Measurements from ENCODE around the gene CAMTA2. TPM values are rescaled to one million over a fixed set of nuclear protein-coding genes. Genes with fewer than 3 reads are reported as not detected.

Gene CAMTA2
- total RNA-seq, 1 experiment from 2014 or later: 9.2 TPM

DNA sequence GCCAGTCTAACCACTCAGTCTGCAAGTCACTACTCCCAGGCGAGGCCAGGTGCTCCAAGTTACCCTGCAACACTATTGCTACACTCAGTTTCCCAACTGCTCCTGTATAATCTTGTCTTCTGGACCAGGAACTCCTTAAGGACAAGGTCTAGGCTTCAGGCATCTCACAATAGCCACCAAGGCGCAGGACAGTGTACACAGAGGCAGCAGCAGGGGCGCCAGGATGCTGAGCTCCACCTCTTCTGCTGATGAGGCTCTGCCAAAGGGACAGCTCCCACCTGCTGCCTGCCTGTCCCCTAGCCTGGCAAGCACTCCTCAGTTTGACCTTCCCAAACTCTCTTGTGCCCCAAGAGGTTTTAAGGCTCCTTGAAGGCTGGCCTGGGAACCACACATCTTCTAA, 51.0 kb downstream of the CAMTA2 start:
- POLR2A ChIA-PET: no interaction called here
- Mint-ChIP-seq H3K27ac (peak overlapping the region; percentile 81; the same call in 1 of the 2 replicates), H3K36me3 (peaks cover 21% of the 10 kb centered on the region)

DNA sequence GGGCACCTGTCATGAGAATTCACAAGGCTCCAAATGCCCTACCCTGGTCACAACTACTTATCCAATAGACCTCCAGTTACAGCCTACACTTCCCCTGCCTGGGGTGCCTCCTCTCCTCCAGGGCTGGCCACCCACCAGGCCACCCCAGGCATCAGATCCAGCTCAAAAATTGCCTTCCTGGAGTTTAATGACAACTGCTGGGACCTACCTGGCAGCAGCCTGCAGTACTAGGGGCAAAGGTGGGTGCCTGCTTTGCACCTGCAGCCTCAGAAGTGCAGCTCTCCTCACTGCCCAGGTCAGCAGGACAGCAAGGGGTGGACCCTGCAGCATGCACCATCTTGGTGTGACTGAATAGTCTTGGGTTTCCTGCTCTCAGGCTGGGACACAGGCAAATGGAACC, 51.8 kb downstream of the CAMTA2 start:
- Mint-ChIP-seq H3K4me1 (peaks cover 18% of the 10 kb centered on the region), H3K27me3 (ENCODE audit: low read depth) (no peaks in the 10 kb centered on the region), H3K4me3 (no peak overlapping the region), H3K9me3 (no peaks in the 10 kb centered on the region), H3K36me3 (peaks cover 23% of the 10 kb centered on the region), H3K27ac (no peak overlapping the region)
- ChIA-PET CTCF (interaction anchor here (0.6 kb wide), 2 partner anchors 12 to 27 kb away, joined by 3 to 4 read pairs; no protein-coding TSS in a partner anchor), POLR2A (no interaction called here)
- TF ChIP-seq, protein P1, sequence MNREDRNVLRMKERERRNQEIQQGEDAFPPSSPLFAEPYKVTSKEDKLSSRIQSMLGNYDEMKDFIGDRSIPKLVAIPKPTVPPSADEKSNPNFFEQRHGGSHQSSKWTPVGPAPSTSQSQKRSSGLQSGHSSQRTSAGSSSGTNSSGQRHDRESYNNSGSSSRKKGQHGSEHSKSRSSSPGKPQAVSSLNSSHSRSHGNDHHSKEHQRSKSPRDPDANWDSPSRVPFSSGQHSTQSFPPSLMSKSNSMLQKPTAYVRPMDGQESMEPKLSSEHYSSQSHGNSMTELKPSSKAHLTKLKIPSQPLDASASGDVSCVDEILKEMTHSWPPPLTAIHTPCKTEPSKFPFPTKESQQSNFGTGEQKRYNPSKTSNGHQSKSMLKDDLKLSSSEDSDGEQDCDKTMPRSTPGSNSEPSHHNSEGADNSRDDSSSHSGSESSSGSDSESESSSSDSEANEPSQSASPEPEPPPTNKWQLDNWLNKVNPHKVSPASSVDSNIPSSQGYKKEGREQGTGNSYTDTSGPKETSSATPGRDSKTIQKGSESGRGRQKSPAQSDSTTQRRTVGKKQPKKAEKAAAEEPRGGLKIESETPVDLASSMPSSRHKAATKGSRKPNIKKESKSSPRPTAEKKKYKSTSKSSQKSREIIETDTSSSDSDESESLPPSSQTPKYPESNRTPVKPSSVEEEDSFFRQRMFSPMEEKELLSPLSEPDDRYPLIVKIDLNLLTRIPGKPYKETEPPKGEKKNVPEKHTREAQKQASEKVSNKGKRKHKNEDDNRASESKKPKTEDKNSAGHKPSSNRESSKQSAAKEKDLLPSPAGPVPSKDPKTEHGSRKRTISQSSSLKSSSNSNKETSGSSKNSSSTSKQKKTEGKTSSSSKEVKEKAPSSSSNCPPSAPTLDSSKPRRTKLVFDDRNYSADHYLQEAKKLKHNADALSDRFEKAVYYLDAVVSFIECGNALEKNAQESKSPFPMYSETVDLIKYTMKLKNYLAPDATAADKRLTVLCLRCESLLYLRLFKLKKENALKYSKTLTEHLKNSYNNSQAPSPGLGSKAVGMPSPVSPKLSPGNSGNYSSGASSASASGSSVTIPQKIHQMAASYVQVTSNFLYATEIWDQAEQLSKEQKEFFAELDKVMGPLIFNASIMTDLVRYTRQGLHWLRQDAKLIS (CRISPR knock-in tag; IDR thresholded peaks at IDR 0.05; ENCODE audit: borderline replicate concordance): no peak
- TF ChIP-seq FOXP1 (CRISPR knock-in tag; IDR thresholded peaks at IDR 0.05; ENCODE audit: borderline replicate concordance) (no peak), ZNF232 (CRISPR knock-in tag; IDR thresholded peaks at IDR 0.05) (no peak), TEAD1 (CRISPR knock-in tag; IDR thresholded peaks at IDR 0.05) (no peak), TEAD4 (CRISPR knock-in tag; IDR thresholded peaks at IDR 0.05) (no peak), SOX15 (CRISPR knock-in tag; IDR thresholded peaks at IDR 0.05) (no peak)
- ATAC-seq: no peak
- DNase-seq (ENCODE audit: low spot score): no peak

More for the DNA sequence above, 51.0 kb downstream of the CAMTA2 start:
- TF ChIP-seq ZNF671 (CRISPR knock-in tag; IDR thresholded peaks at IDR 0.05): no peak
- no peak for TF ChIP-seq NR3C1 (CRISPR knock-in tag; conservative IDR thresholded peaks at IDR 0.05; ENCODE audit: low read depth)
- TF ChIP-seq SMAD3 (CRISPR knock-in tag; IDR thresholded peaks at IDR 0.05; ENCODE audit: borderline replicate concordance): no peak
- no peak for TF ChIP-seq ESRRA (CRISPR knock-in tag; IDR thresholded peaks at IDR 0.05; ENCODE audit: borderline replicate concordance)
- no peak for TF ChIP-seq GTF2I (CRISPR knock-in tag; conservative IDR thresholded peaks at IDR 0.05)
- TF ChIP-seq NR1H2 (CRISPR knock-in tag; IDR thresholded peaks at IDR 0.05): no peak
- TF ChIP-seq, protein P2, sequence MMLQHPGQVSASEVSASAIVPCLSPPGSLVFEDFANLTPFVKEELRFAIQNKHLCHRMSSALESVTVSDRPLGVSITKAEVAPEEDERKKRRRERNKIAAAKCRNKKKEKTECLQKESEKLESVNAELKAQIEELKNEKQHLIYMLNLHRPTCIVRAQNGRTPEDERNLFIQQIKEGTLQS (CRISPR knock-in tag; conservative IDR thresholded peaks at IDR 0.05): no peak
- no peak for TF ChIP-seq HMGA2 (CRISPR knock-in tag; IDR thresholded peaks at IDR 0.05)
- TF ChIP-seq ZNF219 (CRISPR knock-in tag; IDR thresholded peaks at IDR 0.05; ENCODE audit: borderline replicate concordance): no peak
- TF ChIP-seq, protein P3, sequence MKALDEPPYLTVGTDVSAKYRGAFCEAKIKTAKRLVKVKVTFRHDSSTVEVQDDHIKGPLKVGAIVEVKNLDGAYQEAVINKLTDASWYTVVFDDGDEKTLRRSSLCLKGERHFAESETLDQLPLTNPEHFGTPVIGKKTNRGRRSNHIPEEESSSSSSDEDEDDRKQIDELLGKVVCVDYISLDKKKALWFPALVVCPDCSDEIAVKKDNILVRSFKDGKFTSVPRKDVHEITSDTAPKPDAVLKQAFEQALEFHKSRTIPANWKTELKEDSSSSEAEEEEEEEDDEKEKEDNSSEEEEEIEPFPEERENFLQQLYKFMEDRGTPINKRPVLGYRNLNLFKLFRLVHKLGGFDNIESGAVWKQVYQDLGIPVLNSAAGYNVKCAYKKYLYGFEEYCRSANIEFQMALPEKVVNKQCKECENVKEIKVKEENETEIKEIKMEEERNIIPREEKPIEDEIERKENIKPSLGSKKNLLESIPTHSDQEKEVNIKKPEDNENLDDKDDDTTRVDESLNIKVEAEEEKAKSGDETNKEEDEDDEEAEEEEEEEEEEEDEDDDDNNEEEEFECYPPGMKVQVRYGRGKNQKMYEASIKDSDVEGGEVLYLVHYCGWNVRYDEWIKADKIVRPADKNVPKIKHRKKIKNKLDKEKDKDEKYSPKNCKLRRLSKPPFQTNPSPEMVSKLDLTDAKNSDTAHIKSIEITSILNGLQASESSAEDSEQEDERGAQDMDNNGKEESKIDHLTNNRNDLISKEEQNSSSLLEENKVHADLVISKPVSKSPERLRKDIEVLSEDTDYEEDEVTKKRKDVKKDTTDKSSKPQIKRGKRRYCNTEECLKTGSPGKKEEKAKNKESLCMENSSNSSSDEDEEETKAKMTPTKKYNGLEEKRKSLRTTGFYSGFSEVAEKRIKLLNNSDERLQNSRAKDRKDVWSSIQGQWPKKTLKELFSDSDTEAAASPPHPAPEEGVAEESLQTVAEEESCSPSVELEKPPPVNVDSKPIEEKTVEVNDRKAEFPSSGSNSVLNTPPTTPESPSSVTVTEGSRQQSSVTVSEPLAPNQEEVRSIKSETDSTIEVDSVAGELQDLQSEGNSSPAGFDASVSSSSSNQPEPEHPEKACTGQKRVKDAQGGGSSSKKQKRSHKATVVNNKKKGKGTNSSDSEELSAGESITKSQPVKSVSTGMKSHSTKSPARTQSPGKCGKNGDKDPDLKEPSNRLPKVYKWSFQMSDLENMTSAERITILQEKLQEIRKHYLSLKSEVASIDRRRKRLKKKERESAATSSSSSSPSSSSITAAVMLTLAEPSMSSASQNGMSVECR (CRISPR knock-in tag; IDR thresholded peaks at IDR 0.05; ENCODE audit: borderline replicate concordance): no peak
- no peak for TF ChIP-seq ZNF263 (CRISPR knock-in tag; IDR thresholded peaks at IDR 0.05; ENCODE audit: low read depth)
- TF ChIP-seq ZBTB21 (CRISPR knock-in tag; IDR thresholded peaks at IDR 0.05; ENCODE audit: borderline replicate concordance): no peak
- TF ChIP-seq ATF1 (CRISPR knock-in tag; IDR thresholded peaks at IDR 0.05): no peak
- TF ChIP-seq, protein P4, sequence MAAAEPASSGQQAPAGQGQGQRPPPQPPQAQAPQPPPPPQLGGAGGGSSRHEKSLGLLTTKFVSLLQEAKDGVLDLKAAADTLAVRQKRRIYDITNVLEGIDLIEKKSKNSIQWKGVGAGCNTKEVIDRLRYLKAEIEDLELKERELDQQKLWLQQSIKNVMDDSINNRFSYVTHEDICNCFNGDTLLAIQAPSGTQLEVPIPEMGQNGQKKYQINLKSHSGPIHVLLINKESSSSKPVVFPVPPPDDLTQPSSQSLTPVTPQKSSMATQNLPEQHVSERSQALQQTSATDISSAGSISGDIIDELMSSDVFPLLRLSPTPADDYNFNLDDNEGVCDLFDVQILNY (CRISPR knock-in tag; IDR thresholded peaks at IDR 0.05): no peak
- no peak for DNase-seq (ENCODE audit: low spot score)
- Mint-ChIP-seq H3K4me3 (no peak overlapping the region), H3K9me3 (no peaks in the 10 kb centered on the region), H3K27me3 (ENCODE audit: low read depth) (no peaks in the 10 kb centered on the region), H3K4me1 (peaks cover 25% of the 10 kb centered on the region)
- ATAC-seq: no peak
- CTCF ChIA-PET: interaction anchor here (0.9 kb wide), 1 partner anchor 14 kb away, joined by 3 read pairs; the partner anchor contains the start of gene ENO3
